Measurements from ENCODE around the gene ZNF740. TPM values are rescaled to one million over a fixed set of nuclear protein-coding genes. Genes with fewer than 3 reads are reported as not detected.

The ZNF740 gene
- polyA plus RNA-seq, 1 donor (not counting 4 experiments of a cell fraction or from before 2014, with no cell fraction given): 11.8 TPM

GRCh38 chr12:53186745-53187144, 6.2 kb downstream of the ZNF740 start:
- Histone ChIP-seq H3K36me3 (ENCODE audit: control insufficient read depth in 2 of 2, extremely low read depth in 1 of 2, insufficient read depth in 2 of 2, low read length in 2 of 2) (peaks cover 25 to 35% of the 10 kb centered on the region in 2 experiments), H3K79me2 (ENCODE audit: control insufficient read depth, insufficient read depth, low read length) (peaks cover 12% of the 10 kb centered on the region), H2AFZ (ENCODE audit: control insufficient read depth, low read length) (no peak overlapping the region), H3K9me1 (ENCODE audit: control insufficient read depth, extremely low read depth, insufficient read depth, low read length) (no peaks in the 10 kb centered on the region), H3K9me3 (ENCODE audit: control insufficient read depth, low read depth, low read length) (no peaks in the 10 kb centered on the region), H3K4me2 (ENCODE audit: control insufficient read depth, extremely low read depth, insufficient read depth, low read depth, low read length) (no peak overlapping the region), H3K27me3 (ENCODE audit: control insufficient read depth, extremely low read depth, insufficient read depth, low read length) (no peaks in the 10 kb centered on the region), H3K27ac (ENCODE audit: control insufficient read depth, insufficient read depth, low read length) (no peak overlapping the region), H3K4me1 (ENCODE audit: control insufficient read depth, extremely low read depth, insufficient read depth, low read length) (peaks cover 9% of the 10 kb centered on the region), H3K9ac (ENCODE audit: control insufficient read depth, extremely low read depth, insufficient read depth, low read length) (no peak overlapping the region), H3K4me3 (ENCODE audit: control insufficient read depth in 2 of 3, extremely low read depth in 1 of 3, insufficient read depth in 2 of 3, low read depth in 1 of 3, low read length in 3 of 3) (no peak overlapping the region), H4K20me1 (ENCODE audit: control insufficient read depth, extremely low read depth, insufficient read depth, low read length) (no peaks in the 10 kb centered on the region)
- FAIRE-seq: no peak
- no peak for DNase-seq (ENCODE audit: low read depth, low spot score)
- TF ChIP-seq CTCF (optimal IDR thresholded peaks at IDR 0.05 in 1 of 3, IDR thresholded peaks at IDR 0.05 in 1 of 3, conservative IDR thresholded peaks at IDR 0.05 in 1 of 3; ENCODE audit: extremely low read depth in 1 of 3, insufficient read depth in 2 of 3, low read length in 3 of 3): no peak
- TF ChIP-seq EZH2 (IDR thresholded peaks at IDR 0.05; ENCODE audit: low read length): no peak
- dilution Hi-C loops (cut with MboI; ENCODE audit: extremely low pct_ligation_motif_present, low sequenced_read_pairs): no loop called here

DNA sequence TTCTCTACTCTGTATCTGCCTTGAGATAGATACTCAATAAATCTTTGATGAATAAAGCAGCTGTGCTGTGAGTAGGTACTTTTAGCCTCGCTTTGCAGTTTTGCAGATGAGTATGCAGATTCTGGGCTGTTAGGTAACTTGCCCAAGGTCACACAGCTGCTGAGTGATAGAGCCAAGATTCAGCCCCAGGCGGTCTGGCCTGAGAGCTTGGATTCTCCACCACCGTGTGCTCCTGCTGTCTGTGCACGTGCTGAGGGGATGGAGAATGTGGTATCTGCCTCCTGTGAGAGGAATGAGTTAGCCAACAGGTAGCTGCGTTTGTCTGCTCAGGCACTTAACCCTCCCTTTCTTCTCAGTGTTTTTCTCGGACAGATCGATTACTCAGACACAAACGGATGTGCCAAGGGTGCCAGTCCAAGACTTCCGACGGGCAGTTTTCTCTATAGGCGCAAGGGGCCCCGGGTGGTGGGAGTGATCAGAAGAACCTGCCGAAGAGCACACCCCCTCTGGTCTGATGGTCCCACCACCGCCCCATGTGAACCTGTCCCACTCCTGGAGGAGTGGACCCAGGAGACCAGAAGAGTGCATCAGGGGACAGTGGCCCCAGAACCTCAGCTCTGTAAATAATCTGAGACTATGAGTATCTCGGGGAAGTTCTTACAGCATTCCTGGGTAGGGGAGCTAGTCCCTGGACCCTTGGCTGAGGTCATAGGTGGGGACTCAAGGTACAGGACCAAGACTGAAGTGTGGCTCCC, 6.8 kb downstream of the ZNF740 start:
- Histone ChIP-seq H2AFZ (ENCODE audit: control insufficient read depth, low read length) (no peak overlapping the region), H3K9me1 (ENCODE audit: control insufficient read depth, extremely low read depth, insufficient read depth, low read length) (no peaks in the 10 kb centered on the region), H3K4me1 (ENCODE audit: control insufficient read depth, extremely low read depth, insufficient read depth, low read length) (peaks cover 4% of the 10 kb centered on the region), H3K27ac (ENCODE audit: control insufficient read depth, insufficient read depth, low read length) (no peak overlapping the region), H3K4me3 (ENCODE audit: control insufficient read depth in 2 of 3, extremely low read depth in 1 of 3, insufficient read depth in 2 of 3, low read depth in 1 of 3, low read length in 3 of 3) (no peak overlapping the region), H3K27me3 (ENCODE audit: control insufficient read depth, extremely low read depth, insufficient read depth, low read length) (no peaks in the 10 kb centered on the region), H3K9ac (ENCODE audit: control insufficient read depth, extremely low read depth, insufficient read depth, low read length) (no peak overlapping the region), H3K9me3 (ENCODE audit: control insufficient read depth, low read depth, low read length) (no peaks in the 10 kb centered on the region), H3K79me2 (ENCODE audit: control insufficient read depth, insufficient read depth, low read length) (peaks cover 6% of the 10 kb centered on the region), H4K20me1 (ENCODE audit: control insufficient read depth, extremely low read depth, insufficient read depth, low read length) (no peaks in the 10 kb centered on the region), H3K36me3 (ENCODE audit: control insufficient read depth in 2 of 2, extremely low read depth in 1 of 2, insufficient read depth in 2 of 2, low read length in 2 of 2) (peaks cover 20 to 30% of the 10 kb centered on the region in 2 experiments), H3K4me2 (ENCODE audit: control insufficient read depth, extremely low read depth, insufficient read depth, low read depth, low read length) (no peak overlapping the region)
- FAIRE-seq (no peak), DNase-seq (ENCODE audit: low read depth, low spot score) (no peak)
- TF ChIP-seq CTCF (optimal IDR thresholded peaks at IDR 0.05 in 1 of 3, IDR thresholded peaks at IDR 0.05 in 1 of 3, conservative IDR thresholded peaks at IDR 0.05 in 1 of 3; ENCODE audit: extremely low read depth in 1 of 3, insufficient read depth in 2 of 3, low read length in 3 of 3) (no peak), EZH2 (IDR thresholded peaks at IDR 0.05; ENCODE audit: low read length) (no peak)
- dilution Hi-C loops (cut with MboI; ENCODE audit: extremely low pct_ligation_motif_present, low sequenced_read_pairs): no loop called here
